Inflammatory macrophage treated with lipopolysaccharide for 4 hours (primary cell): ENCODE measurements around the gene DHX32.
A peak's percentile ranks its signal among the peaks of the same experiment; 100 is the strongest.

ENCODE experiments used
- DNase-seq: peaks from one replicate; pipeline ENCODE4 v3.0.0-alpha.2; 2020

DHX32 gene

DNA sequence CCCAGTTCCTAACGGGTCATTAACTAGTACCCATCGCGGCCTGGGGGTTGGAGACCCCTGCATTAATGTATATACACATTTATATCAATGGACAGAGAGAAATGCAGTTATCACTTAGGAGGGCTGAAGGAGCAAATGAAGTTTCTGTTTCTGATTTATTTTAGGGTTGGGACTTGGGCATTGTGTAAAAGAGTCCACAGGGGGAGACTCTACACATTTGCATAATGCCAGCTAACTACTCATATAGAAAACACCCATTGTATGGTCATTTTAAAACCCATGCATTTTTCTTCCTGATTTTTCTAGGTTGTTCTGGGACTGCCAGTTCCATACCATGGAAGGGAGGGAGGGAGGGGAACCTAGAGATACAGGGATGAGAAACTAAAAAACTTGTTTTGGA lies 34.2 kb downstream of the DHX32 start:
- no peak for DNase-seq

DNA sequence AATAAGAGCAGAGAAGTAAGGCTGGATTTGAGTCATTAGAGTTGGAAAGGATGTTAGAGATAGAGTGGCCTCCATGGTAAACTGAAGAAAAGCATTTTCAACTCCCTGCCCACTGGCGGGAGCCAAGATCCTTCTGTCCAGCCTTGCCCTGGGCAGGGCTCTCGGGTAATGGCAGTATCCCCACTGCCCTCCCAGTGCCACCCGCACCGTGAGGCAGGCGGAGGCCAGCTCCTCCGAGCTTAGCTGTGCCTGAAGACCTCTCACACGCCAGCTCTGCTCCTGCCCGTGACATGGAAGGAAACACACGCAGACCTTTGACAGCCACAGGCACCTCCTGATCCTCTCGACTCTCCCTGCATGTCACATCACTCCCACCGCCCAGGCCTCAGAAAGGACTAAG lies 35.5 kb downstream of the DHX32 start:
- DNase-seq = no peak

DNA sequence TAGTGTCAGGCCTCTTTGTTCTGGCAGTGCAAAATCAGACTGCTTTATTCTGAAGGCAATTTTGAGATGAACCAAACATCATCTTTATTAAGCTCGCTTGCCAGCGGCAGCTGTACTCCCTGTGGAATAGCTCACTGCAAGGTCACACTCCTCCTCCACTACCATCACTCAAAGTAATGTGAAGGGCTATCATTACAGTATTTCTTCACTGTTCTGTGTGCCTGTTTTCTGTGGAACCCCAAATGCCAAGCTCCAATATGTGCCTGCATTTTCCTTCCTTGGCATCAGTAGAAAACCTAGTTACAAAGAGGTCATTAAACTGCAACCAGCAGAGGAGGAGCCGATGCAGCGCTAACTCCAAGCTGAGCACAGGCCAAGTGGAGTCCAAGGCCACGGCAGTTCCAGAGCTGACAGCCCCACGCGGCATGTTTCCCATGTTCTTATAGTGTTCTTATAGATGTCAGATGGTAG lies 36.3 kb downstream of the DHX32 start:
- no peak for DNase-seq

DNA sequence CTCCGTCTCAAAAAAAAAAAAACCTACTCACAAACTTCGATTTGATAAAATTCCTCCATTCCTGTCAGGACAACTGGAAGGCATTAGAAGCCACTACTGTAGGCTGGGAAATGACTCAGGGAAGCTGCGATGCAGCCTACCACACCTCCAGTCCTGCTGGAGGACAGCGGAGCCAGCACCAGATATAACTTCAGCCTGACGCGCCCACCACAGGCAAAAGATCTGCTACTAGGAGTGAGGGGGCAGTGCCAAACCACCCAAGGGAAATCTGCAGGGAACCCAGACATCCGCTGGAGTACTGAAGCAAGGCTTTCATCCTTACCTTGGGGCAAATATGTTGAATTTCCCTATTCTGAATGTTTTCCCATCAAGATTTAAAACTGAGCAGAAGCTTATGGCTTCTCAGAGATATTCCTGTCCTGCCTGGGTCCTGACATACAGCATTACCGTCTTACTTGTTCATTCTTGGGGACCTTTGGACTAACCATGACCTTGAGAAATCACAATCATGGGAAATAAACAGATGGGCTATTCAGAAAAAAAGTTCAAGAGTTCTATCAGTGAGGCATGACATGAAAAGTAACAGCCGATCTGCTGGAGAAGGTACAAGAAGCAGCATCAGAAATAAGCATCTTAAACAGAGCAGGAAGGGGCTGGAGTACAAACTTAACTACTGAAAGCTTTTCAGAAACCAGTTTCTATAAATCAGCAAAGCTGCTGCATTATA lies 37.3 kb downstream of the DHX32 start:
- no peak for DNase-seq

DNA sequence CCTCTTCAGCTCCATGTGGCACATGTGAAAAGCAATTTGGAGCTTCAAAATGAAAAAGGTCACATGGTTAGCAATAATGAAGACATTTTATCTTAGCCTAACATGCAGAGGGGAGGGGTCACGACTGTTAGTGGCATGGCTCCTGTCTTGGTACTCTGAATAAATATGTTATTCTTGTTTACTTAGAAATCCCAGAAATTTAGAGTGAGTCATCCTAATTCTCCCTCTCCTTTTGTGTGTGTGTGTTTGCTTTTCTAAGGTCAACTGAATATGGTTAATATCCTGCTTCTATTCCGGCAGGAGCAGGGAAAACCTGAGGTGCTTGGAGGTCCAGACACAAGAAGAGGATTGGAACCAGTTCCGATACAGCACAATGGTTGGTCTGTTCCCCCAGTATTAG lies 40.1 kb downstream of the DHX32 start:
- DNase-seq = no peak

- DNase-seq = no peak
Measured at GRCh38 chr10:125840406-125840805, 40.7 kb downstream of the DHX32 start.

- DNase-seq = no peak
Measured at GRCh38 chr10:125838802-125839575, 42.1 kb downstream of the DHX32 start.

DNA sequence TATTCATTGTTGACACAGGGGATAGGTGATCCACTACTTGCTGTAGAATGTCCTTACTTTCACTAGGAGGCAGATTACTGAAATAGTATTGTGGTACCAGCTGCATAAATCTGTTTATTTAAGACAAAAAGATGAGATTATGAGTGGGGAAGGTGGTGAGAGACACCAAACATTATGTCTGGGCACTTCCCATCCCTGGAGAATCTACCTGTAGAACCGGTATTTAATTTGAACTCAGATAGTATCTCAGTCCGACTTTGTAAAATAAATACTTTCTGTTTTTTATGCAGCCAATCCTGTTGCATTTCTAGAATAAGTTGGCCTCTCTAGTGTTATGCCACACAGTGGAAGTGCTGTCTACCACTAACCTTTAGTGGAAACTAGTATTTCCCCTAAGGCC lies 44.3 kb downstream of the DHX32 start:
- DNase-seq = no peak

DNA sequence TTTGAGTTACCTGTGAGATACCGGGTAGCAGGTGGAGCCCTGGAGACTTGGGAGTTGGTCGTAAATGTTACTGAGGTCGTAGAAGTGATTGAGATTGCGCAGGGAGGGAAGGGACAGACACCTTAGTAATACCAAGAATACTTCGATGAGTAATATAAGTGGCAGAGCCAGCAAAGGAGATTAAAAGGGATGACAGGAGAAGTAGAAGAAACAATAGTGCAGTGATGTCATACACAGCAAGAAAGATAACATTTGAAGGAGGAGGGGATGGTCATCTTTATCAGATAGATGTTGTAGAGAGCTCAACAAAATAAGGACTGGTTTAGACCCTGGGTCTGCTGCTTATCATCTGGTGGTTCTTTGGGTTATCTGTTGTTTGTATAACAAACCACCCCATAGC lies 52.8 kb downstream of the DHX32 start:
- no peak for DNase-seq

GRCh38 chr10:125827133-125827532 lies 54.0 kb downstream of the DHX32 start:
- DNase-seq = peak; percentile 7

DNA sequence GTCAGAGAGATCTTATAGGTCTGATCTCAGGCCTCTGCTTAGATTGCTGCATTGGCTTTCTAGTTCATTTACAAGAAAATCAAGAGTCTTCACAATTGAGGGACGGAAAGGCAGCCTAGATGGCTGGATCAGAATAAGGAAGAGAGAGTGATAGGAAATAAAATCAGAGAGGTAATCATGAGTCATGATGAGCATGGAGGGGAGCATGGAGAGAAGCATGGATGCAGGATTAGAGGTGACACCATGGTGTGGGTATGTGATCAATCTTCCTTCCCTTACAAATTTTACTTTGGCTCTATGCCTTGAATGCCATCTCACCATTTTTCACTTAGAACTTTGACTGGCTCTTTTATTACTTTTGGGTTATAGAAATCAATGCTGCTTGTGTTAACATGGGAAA lies 56.4 kb downstream of the DHX32 start:
- DNase-seq = no peak

DNA sequence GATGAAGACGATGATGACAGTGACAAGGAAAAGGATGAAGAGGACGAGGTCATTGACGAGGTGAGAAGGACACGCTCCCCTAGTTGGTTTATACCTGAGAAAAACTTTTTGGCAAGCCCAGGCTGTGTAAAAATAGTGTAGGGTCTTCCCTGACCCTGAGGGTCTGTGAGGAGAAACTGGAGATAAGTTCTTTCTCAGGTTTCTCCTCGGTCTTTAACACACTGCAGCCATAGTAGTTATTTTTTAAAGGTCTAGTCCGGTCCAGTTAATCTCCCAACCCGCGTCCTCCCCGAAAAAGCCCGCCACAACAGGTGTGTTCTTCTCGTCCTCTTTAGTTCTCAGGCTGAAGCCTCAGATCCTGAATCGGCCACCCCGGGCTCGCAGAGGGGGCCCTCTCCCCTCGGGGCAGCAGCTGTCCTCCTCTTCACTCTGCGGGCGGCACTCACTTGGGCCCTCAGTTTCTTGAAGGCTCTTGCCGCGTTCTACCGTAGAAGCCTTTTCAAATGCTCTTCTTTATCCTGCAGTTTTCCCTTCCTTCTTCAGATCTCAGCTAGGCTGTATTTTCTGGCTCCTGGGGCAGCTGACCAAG lies 57.3 kb downstream of the DHX32 start:
- DNase-seq = no peak

GRCh38 chr10:125822878-125823662 lies 58.0 kb downstream of the DHX32 start, which contains the start of the genes BCCIP and UROS:
Gene BCCIP, plus strand, starts transcription at chr10:125823546. Its CDS starts 12 bp downstream, at chr10:125823558.
Gene UROS, minus strand, starts transcription at chr10:125823258. Its CDS starts 6,759 bp downstream, at chr10:125816499.
- DNase-seq = peak; percentile 92

DNA sequence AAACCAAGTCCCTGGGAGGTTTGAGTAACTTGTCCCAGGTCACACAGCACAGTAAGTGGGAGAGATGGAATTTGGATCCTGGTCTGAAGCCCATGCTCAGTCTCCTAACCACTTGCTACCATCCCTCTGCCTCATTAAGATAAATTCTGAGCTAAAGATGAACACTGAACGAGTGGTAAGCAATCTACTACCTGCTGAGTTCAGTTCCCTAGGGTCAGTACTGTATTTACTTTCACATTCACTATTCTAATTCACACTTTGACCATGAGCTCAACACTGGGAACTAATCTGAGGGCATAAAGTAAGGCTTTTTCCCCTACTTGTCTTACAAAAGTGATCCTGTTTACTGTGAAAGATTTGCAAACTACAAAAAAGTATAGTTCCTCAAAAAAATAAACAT lies 60.4 kb downstream of the DHX32 start:
- peak; percentile 47 for DNase-seq

DNA sequence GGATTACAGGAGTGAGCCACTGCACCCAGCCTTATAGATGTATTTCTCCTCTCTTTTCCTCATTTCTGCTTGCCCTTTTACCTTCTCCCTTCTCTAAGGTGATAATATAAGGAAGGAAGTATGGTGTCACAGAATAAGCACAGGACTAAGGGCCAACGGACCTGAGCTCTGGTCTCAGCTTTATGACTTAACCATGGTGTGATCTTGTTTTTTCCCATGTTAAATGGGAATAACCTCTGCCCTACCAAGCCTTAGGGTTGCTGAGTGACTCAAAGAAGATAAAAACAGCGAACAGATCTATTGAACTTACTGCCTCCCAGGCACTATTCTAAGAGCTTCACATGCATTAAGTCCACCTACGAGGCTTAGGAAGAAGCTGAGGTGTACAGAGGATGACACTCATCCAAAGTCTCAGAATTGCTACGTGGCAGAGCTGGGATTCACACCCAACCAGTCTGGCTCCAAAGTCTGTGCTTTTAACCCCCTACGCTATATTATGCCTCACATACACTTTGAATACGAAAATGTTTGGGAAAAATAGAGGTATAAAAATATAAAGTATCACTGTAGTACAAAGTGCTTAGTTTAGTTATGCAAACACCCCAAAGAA lies 63.6 kb downstream of the DHX32 start:
- DNase-seq = no peak

GRCh38 chr10:125816548-125816947 lies 64.5 kb downstream of the DHX32 start:
- DNase-seq = no peak

- DNase-seq = no peak
Measured at GRCh38 chr10:125815764-125816163, 65.3 kb downstream of the DHX32 start.

- DNase-seq = no peak
Measured at GRCh38 chr10:125812128-125812750, 68.9 kb downstream of the DHX32 start.

DNA sequence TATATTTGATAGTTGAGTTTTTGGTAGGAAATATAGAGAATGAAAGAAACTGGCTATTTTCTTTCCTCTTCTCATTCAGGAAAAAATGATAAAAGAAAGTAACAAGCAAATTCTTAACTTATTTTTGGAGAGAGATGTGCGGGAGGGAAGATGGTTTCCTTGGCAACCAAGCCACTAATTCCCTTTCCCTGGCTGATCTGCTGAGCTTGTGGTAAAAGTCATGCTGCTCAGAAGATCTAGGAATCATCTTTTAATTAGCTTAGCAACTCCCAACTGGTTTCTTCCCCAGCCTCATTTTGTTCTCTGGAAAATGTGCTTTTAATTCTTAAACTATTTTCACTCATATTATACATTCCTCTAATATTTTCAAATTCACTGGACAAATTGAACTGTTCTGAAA lies 69.8 kb downstream of the DHX32 start:
- no peak for DNase-seq

DNA sequence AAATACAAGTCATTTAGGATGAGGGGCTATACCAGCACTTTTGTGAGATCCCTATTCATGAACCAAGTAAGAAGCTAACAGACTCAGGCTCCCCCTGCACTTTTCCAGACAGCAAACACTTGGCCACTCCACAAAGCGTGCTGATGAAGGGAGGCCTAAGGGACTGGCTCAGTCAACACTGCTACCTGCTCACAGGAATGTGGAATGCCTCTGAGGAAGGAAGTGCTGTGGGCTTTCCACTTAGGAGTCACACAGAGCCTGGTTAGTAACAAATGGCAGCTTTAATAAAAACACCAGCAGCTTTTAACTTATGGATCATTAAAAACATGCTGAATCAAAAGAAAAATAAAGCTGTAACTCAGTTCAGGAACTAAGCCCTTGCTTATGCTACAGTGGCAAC lies 73.0 kb downstream of the DHX32 start:
- DNase-seq = no peak

DNA sequence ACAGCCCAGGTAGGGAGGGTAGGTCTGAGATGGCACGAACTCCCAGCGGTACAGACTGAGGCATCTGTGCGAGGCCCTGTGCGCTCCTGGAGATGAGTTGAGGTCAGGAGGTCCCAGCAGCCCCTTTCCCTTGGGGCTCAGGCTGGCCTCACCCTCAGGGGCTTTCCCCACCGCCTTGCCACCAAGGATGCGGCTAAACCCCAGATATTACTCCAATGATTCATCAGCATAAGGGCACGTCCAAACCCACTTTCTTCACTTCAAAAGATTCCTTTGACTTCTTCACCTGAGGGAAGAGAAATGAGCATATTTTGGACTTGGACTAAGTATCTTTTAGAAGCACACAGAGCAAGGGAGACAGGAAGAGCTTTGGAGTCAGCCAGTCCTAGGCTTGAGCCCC lies 78.4 kb downstream of the DHX32 start:
- DNase-seq = no peak

DNA sequence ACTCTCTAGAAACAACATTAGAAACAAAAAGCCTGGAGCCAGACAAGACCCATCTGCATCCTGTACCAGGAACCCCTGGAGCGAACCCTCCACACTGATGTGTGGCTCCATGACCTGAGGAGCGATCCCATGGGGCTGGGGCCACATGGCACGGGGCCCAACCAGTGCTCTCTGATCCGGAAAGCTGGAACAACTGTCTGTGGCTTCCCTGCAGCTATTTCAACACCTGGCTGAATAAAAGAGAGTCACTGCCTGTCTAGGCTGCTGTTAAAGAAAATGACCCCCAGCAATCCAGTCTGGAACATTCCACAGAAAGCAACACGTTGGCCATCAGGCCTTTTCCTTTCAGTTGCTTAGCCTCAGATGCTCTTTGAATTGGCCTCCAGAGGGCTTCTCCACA lies 79.0 kb downstream of the DHX32 start:
- DNase-seq = no peak
